ENCODE data around the gene ATXN10.

GRCh38 chr22:45771711-45772110 lies 100.1 kb downstream of the ATXN10 start:
- TF ChIP-seq TARDBP (IDR thresholded peaks at IDR 0.05): no peak
- no peak for TF ChIP-seq BHLHE40 (IDR thresholded peaks at IDR 0.05; ENCODE audit: borderline replicate concordance)
- no peak for TF ChIP-seq ARNT (IDR thresholded peaks at IDR 0.05)
- no peak for TF ChIP-seq FOXK2 (IDR thresholded peaks at IDR 0.05)
- TF ChIP-seq NFRKB (IDR thresholded peaks at IDR 0.05): no peak
- no peak for TF ChIP-seq SUZ12 (IDR thresholded peaks at IDR 0.05)
- no peak for TF ChIP-seq LEF1 (IDR thresholded peaks at IDR 0.05; ENCODE audit: borderline replicate concordance)
- no peak for TF ChIP-seq FOXA1 (IDR thresholded peaks at IDR 0.05)
- TF ChIP-seq FOXM1 (IDR thresholded peaks at IDR 0.05; ENCODE audit: borderline replicate concordance): no peak
- TF ChIP-seq HDGF (IDR thresholded peaks at IDR 0.05; ENCODE audit: borderline replicate concordance): no peak
- TF ChIP-seq SP1 (IDR thresholded peaks at IDR 0.05): no peak
- TF ChIP-seq ELF4 (IDR thresholded peaks at IDR 0.05): no peak
- no peak for TF ChIP-seq PKNOX1 (IDR thresholded peaks at IDR 0.05)
- no peak for TF ChIP-seq ZNF384 (IDR thresholded peaks at IDR 0.05)
